Measurements from ENCODE around the gene TBC1D3B. TPM values are rescaled to one million over a fixed set of nuclear protein-coding genes. Genes with fewer than 3 reads are reported as not detected.
A peak's percentile ranks its signal among the peaks of the same experiment; 100 is the strongest.

Gene TBC1D3B
- total and polyA plus RNA-seq, 8 donors: 6.7 to 26.5 (median 14.9) TPM

GRCh38 chr17:36148559-36149295 is 27.7 kb downstream of the TBC1D3B start:
- DNase-seq (peak; percentile 37 to 91 (median 70)), ATAC-seq (peak; percentile 98)
- no peak overlapping the region for H3K4me3 ChIP-seq
- H3K27ac ChIP-seq: no peak overlapping the region
- intact Hi-C loops (cut with DNase I): loop anchor here (5.0 to 10.0 kb wide), 2 partner anchors 174 to 176 kb away; no protein-coding TSS in a partner anchor
- H3K36me3 ChIP-seq: no peaks in the 10 kb centered on the region
- peak; percentile 99 for TF ChIP-seq CTCF (IDR thresholded peaks at IDR 0.05)
- H3K27me3 ChIP-seq: peaks cover 0 to 15% of the 10 kb centered on the region in 2 donors
- no peaks in the 10 kb centered on the region for H3K9me3 ChIP-seq
- peaks cover 0 to 11% of the 10 kb centered on the region in 2 donors for H3K4me1 ChIP-seq

- H3K27me3 ChIP-seq: peaks cover 0 to 9% of the 10 kb centered on the region in 2 donors
- DNase-seq (no peak), ATAC-seq (no peak)
- intact Hi-C loops (cut with DNase I): loop anchor here (5.0 to 10.0 kb wide), 2 partner anchors 173 to 175 kb away; no protein-coding TSS in a partner anchor
- H3K36me3 ChIP-seq: no peaks in the 10 kb centered on the region
- TF ChIP-seq CTCF (IDR thresholded peaks at IDR 0.05): no peak
- no peak overlapping the region for H3K27ac ChIP-seq
- H3K4me1 ChIP-seq: peaks cover 0 to 11% of the 10 kb centered on the region in 2 donors
- no peak overlapping the region for H3K4me3 ChIP-seq
- H3K9me3 ChIP-seq: no peaks in the 10 kb centered on the region
Observed at GRCh38 chr17:36147601-36148000, 28.8 kb downstream of the TBC1D3B start.

- H3K27me3 ChIP-seq: peaks cover 0 to 7% of the 10 kb centered on the region in 2 donors
- TF ChIP-seq CTCF (IDR thresholded peaks at IDR 0.05): no peak
- no peak overlapping the region for H3K27ac ChIP-seq
- no peak for ATAC-seq
- no peaks in the 10 kb centered on the region for H3K9me3 ChIP-seq
- intact Hi-C loops (cut with DNase I): loop anchor here (5.0 to 10.0 kb wide), 2 partner anchors 170 to 173 kb away; no protein-coding TSS in a partner anchor
- H3K4me1 ChIP-seq: peaks cover 0 to 11% of the 10 kb centered on the region in 2 donors
- no peaks in the 10 kb centered on the region for H3K36me3 ChIP-seq
- no peak for DNase-seq
- no peak overlapping the region for H3K4me3 ChIP-seq
Observed at GRCh38 chr17:36144981-36145729, 31.3 kb downstream of the TBC1D3B start.

GRCh38 chr17:36144014-36144413 is 32.4 kb downstream of the TBC1D3B start:
- intact Hi-C loops (cut with DNase I): loop anchor here in 1 of 2 donors (10.0 kb wide), 1 partner anchor 169 kb away; no protein-coding TSS in a partner anchor
- no peak for TF ChIP-seq CTCF (IDR thresholded peaks at IDR 0.05)
- ATAC-seq: no peak

GRCh38 chr17:36142806-36143205 is 33.6 kb downstream of the TBC1D3B start:
- ATAC-seq (no peak), DNase-seq (no peak)
- no peak for TF ChIP-seq CTCF (IDR thresholded peaks at IDR 0.05)
- Histone ChIP-seq H3K27ac (no peak overlapping the region), H3K27me3 (no peaks in the 10 kb centered on the region), H3K4me3 (no peak overlapping the region), H3K4me1 (no peaks in the 10 kb centered on the region), H3K36me3 (no peaks in the 10 kb centered on the region), H3K9me3 (no peaks in the 10 kb centered on the region)
- intact Hi-C loops (cut with DNase I): loop anchor here in 1 of 2 donors (10.0 kb wide), 1 partner anchor 168 kb away; no protein-coding TSS in a partner anchor

More at GRCh38 chr17:36144014-36144413, 32.4 kb downstream of the TBC1D3B start:
- DNase-seq: no peak
- Histone ChIP-seq H3K4me3 (no peak overlapping the region), H3K27ac (no peak overlapping the region), H3K27me3 (no peaks in the 10 kb centered on the region), H3K9me3 (no peaks in the 10 kb centered on the region), H3K36me3 (no peaks in the 10 kb centered on the region), H3K4me1 (peaks cover 0 to 3% of the 10 kb centered on the region in 2 donors)

Data from left lung (tissue), 10 donors.